HG03520 (cell line): ENCODE measurements around the gene TRIM45.
"Not testable (repeated sequence)": the region's sequence is repeated elsewhere in the genome, so short reads cannot be mapped to it uniquely, and the experiment has no call there.

Experiments
- ATAC-seq: cut with Tn5 transposase; IDR thresholded peaks from one replicate; pipeline ENCODE4 v1.9.1; 2021; ENCODE audit warnings: mild to moderate bottlenecking, moderate library complexity; ENCODE audit not compliant: unreplicated experiment

The TRIM45 gene

DNA sequence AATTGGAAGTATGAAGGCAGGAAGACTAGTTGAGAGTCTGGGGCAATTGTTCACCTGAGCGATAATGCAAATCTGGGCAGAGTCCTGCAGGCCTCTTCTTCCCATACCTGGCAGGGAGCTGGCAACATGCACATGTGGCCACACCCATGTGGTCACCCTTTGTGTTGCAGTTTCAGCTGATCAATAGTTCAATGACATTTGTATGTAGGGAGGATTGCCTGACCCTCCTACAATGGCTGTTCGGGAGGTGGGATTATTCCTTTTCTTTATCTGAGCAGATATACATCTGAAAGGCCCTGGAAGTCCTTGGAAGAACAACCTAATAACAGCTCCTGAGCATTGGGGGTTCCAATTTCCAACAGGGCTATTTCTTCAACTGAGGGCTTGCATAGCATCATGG is 15.2 kb upstream of the TRIM45 start:
- no peak for ATAC-seq

DNA sequence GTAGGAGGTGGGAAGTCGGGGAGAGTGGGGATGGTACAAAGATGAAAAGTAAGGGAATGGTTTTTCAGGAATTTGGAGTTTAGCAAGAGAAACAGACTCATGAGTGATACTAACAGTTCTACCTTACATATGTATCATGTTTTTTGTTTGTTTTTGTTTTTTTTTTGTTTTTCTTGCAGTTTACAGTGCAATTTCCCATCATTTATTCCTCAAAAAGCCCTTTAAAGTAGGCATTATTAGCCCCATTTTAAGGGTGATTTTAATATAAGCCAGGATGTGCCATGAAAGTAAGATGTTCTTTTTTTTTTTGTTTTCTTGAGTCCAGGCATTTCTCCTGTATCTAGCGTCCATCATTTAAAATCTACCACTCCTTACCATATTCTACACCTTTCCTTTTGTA is 13.8 kb upstream of the TRIM45 start:
- no peak for ATAC-seq

DNA sequence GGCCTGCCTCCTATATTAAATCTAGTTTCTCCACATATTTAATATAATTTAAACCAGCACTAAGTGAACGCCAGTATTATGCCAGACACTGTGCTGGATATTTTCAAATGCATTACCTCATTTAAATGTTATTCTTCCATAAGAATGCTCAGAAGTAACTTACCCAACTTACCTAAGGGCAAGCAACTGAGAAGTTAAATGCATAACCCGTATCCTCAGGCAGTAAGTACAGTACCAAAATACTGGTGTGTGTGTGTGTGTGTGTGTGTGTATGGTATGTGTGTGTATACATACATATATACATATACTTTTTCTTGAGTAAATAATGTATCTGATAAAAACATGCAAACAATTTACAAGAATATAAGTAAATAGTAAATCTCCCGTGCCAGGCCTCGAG is 9.0 kb upstream of the TRIM45 start:
- ATAC-seq, result no peak

DNA sequence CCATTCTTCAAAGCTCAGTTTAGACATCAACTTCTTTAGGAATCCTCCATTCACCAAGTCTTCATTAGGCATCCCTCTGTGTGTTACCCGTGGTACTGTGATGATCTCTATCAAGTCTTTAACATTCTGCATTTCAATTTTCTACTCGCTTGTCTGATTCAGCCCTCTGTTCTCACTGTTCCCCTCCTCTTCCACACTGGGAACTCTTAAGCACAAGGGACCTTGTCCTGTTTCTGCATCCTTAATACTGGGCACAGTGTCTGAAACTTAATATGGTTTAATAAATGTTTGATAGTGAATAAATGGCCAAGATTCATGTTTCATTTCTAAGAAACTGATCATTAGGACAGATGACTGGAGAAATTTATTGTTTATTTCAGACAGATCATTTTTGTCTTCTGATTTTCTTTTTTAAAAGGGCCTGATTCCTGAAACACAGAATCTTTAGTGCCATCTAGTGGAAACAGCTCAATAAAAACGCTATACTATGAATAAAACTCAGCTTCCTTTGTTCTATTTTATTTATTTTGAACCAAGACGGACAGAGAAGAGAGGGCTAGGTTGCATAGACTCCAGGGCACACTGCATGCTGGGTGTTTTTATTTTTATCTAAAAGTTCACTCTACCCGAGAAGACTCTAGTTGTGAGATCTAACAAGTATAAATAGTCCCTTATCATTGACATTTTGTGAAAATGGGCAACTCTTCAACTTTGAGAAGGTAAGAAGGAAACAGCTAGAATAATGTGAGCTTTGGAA is 7.0 kb upstream of the TRIM45 start:
- ATAC-seq, result no peak

DNA sequence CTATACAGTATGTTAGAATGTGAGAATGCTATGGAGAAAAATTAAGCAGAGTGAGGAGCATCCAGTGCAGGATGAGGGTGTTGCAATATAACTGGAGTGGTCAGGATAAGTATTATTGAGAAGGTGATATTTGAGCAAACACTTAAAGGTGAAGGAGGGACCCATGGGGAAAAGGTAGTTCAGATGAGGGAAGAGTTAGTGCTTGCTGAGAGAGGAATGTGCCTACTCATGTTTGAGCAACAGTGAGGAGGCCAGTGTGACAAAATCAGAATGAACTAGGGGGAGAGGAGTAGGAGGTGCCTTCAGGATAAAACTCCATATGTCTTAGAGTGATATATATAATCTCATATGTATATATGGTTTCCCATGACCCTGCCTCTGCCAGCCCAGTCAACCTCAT is 6.2 kb upstream of the TRIM45 start:
- no peak for ATAC-seq

DNA sequence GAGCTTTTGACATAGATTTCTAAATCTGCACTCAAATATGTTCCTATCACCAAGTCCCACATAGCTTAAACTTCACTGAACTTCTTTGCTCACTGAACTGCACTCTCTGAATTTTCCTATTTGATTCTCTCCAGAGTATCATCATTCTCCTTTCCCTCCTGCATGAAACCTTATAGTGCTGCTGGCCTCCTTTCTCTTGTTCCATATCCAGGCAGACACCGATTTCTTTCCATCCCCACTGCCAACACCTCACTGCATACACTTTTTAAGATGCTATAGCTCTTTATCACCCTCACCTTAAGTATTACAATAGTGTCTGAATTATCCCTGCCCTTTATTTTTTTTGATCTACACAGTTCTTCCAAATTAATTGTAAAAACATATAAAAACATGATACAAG is 3.1 kb upstream of the TRIM45 start:
- ATAC-seq, result no peak

DNA sequence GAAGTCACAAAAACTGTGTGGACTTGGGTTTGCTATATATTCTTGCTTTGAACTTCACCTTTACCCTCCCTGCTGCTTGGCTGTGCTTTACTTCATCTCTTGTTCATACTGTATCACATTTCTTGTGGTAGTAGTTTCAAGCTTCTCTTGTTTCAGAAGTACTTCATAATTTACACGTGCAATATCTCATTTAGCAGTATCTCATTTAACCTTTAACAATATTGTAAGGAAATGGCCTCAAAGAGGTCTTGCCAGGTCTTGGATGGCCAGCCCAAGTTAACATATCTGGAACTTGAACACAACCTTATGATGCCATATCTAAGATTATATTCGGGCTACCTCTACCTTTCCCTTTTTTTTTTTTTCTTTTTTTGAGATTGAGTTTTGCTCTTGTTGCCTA is 1.7 kb upstream of the TRIM45 start:
- no peak for ATAC-seq

DNA sequence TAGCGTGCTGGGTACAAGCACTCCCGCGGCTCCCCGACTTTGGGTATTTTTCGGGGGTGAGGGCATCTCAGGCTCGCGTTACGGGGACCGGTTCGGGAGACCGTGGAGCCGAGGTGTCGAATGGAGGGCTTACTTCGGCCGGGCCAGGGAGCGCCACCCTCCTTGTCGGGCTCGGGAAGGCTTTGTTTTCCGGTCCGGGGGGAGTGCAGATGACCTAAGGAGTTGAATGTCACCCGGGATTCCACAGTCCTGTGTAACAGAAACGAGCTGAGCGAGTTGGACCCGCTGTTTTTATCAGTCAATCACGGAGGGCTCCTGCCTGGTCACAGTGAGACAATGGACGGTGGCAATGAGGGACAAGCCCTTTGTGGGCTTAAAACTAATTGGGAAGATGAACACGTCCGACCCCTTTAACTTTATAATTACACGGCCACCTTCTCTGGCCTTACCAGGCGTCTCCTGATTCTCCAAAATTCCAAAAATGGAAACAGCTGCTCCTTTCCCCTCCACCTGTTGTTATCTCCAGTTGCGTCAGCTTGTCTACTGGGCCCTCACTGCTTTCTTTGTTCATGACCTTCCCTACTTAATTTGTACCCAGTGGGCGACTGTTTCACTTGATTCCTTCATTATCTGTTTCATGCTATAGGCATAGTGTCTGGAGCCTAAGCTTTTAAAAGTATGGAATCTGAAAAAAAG is 929 bp upstream of the TRIM45 start:
- no peak for ATAC-seq

DNA sequence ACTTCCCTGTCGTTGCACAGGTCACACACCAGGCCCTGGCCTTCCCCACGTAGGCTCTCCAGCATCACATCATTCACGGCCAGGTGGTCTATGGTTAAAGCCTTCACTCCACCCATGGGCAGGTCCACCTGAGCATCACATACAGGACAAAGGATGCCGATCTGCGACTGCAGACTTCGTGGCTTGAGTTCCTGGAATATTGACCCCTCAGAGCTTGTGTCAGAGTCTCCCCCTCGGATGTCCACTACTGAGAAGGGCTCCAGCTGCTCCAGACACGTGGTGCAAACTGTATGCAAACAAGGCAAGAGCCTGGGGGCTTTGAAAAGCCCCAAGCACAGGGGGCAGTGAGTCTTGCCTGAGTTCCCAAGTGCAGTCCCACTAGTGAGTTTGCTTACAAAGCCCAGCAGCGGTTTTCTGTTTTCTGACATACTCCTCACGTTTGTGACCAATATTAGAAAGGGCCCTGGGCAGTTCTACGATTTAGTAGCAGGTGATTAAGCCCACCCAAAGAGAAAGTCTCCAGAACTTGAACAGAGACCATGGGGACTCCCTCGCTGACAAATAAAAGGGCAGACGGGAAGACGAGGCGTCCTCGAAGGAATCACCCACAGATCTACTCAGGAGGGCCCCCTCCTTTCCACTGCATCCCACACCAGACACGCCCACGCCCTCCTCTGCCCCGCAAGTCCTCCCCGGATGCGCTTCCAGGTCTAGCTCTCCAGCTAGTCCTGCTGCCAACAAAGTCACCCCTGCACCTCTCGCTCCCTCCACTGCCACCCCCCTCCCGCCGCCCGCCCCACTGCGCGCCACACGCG is 568 bp downstream of the TRIM45 start:
- ATAC-seq, result no peak

DNA sequence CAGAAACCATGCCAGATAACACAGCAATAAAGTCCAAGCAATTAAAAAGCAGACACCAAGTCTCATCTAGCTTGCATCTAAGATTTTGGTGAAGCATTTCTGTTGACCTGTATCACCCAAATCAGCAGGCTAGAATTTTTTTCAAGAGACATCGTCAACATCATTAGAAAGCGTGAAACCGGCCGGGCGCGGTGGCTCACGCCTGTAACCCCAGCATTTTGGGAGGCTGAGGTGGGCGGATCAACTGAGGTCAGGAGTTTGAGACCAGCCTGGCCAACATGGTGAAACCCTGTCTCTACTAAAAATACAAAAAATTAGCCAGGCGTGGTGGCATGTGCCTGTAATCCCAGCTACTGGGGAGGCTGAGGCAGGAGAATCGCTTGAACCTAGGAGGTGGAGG is 2.4 kb downstream of the TRIM45 start:
- not testable (repeated sequence) for ATAC-seq

DNA sequence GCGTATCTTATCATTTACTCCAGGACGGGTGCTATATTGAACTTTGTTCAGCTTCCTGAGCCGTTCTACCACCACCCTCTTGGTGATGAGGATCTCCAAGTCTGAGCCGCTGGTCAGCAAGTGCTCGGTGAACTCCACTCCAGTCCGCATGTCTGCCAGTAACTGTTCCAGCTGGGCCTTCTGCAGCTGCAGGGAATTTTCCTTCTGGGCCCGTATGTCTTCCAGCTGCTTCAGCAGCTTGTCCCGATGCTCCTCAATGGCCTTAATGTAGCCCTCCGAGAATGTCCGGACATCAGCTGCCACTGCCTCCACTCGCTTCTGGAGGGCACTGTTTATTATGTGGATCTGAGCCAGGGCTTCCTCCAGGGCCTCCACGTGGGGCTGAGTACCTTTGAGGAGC is 3.4 kb downstream of the TRIM45 start:
- ATAC-seq, result no peak

DNA sequence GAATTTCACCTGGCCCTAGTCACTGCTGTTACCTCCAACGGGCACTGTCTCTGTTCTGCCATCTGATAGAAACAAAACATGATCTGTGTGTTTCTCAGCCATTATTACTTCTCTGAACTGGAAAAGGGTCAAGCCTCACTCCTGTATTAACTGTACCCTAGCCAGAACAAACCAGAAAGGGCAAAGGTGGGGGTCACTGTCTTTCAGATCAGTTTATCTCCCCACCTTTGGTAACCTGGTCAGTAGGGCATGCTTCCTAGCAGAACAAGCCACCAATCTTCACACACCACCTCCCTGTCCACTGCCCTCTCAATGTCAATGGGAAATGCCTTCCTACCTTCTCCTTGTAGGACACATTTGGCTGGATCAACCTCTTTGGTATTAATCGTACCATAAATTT is 3.9 kb downstream of the TRIM45 start:
- no peak for ATAC-seq

DNA sequence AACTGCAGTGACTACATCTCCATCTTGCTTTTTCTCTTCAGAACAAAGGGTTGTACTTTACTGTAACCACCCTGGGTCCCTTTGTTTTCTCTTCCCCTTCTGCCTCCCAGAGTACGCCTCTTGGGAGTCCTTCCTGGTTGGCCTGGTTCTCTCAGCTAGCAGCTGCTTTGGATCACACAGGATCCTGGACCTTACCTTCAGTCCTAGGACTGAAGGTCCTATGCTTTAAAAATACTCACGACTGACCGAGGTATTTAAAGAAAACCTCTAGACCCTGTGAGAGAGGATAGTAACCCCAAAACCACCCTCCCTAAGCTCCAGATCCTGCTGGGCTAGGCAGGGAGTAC is 4.8 kb downstream of the TRIM45 start:
- no peak for ATAC-seq

DNA sequence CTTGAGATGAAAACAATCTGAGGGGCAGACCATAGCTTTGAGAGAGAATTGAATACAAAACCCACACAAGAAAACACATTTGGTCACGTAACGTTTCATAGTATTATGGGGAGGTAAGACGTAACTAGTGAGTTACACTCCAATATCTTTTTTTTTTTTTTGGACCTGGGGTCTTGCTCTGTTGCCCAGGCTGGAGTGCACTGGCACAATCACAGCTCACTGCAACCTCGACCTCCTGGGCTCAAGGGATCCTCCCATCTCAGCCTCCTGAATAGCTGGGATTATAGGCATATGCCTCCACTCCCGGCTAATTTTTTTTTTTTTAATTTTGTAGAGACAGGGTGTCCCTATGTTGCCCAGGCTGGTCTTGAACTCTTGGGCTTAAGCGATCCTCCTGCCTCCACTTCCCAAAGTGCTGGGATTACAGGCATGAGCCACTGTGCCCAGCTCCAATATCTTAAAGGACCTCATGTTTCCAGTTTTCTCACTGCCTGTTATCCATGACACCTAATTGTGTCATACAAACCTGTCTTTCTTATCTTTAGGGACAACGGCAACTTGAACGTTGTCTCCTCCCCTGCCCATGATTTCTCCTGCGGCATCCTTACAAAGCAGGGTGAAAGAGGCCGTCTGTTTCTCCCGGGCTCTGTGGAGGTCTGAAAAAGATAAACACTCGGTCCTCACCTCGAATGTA is 5.3 kb downstream of the TRIM45 start:
- no peak for ATAC-seq

DNA sequence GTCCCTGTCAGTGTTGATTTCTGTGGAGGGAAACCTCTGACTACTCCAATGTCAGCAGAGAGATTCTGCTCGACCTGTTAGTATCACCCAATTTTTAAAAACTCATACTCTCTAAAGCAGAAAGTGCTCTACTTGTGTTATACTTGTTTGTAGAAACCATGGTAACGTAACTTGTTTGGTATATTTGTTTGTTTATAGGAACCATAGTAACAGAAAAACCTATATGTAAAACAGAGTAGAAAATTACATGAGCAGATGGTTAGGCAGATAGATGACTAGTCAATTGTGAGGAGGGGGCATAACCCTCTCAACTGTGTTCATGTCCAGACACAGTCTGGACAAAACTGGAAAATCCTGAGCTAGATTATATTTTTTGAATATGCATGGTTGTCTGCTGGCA is 6.7 kb downstream of the TRIM45 start:
- no peak for ATAC-seq

DNA sequence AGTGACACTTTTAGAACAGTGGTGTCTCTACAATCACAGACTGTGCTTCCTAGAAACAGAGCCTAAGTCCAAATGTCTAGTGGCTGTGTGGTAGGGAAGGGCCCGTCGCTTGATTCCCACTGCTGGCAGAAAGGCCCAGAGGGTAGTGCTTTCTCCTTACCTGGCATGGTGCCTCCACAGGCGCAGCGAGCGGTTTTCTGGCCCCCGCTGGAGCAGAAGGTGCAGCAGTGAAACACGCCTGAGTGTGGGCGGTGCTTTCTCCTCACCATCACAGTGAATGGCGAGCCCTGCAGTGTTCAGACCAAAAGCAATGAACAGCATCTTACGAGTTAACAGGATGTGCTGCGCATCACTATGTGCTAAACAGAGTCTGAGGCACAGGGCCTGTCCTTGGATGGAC is 8.3 kb downstream of the TRIM45 start:
- ATAC-seq, result no peak

DNA sequence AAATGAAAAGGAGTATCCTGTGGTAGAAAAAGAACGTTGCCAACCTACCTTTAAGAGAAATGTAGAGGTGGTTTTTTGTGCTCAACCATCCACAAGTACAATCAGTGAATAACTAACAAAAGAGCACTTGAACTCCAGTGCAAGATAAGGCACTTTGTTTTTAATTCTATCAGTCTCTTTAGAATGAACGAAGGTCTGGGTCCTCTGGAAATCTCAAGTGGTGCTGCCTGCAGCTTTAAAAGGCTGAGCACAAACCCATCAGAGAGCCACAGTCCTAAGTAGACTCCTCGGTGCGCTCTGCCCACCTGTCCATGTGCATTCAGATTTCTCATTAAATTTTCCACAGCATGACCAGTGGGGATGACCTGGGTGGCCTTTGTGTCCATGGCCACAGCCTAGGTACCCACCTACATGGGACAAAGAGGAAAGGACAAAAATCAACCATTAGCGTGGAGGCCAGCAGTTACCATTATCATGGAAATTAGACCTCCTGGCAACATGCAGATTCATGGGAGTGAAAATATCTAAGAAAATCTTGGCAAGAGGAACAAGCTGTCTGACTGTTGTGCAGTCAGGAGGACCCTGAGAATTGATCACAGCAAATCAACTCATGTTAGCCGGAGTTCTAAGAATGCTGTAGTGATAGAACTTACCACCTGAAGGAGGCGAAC is 9.4 kb downstream of the TRIM45 start:
- no peak for ATAC-seq

DNA sequence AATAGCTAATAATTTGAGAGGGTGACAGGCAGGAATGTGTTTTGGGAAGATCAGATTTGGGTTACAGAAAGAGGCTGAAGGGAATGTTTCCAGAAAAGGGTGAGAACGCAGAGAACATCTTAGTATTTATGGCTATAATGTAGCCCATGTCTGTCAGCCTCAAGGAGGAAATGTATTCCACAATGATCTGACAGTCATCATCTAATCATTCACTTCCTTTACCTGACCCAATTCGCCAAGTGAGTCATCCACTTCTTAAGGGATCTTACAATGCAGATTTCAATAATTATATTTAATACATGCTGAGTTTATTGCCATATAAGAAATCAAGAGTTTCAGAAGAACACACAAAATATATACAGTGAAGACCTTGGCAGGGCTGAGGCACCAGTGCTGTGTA is 10.8 kb downstream of the TRIM45 start:
- no peak for ATAC-seq

DNA sequence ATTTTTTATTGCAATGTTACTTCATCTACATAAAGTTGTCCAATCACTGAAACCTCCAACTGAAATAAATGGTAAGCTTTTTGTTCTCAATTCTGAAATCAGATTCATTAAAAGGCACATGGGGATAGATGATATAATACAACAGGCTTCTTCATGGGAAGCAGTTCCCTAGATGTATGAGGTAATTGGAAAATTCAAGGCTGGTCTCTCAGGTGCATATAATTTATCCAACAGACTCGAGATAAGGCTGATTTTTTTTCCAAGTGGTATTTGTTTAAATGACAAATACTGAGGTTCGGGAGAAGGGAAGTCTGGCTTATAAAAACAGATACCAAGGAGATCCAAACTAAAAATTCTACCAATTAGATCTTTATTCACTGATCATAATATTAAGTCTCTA is 14.2 kb downstream of the TRIM45 start:
- ATAC-seq, result no peak

DNA sequence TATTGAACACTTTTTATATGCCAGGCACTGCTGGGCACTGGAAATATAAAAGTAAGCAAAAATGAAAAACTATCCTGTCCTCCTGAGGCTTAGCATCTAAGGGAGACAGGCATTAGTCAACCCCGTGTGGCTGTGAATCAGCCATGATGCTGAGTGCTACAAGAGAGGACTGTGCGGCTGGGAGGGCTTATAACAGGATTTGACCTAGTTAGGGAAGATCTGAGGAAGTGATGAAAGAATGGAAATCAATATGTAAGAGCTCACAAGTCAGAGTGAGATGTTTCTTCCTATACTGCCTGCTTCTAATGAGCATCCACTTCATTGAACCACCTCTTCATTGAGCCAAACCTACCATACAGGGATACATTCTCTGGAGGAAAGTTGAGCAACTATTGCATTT is 15.1 kb downstream of the TRIM45 start:
- no peak for ATAC-seq

DNA sequence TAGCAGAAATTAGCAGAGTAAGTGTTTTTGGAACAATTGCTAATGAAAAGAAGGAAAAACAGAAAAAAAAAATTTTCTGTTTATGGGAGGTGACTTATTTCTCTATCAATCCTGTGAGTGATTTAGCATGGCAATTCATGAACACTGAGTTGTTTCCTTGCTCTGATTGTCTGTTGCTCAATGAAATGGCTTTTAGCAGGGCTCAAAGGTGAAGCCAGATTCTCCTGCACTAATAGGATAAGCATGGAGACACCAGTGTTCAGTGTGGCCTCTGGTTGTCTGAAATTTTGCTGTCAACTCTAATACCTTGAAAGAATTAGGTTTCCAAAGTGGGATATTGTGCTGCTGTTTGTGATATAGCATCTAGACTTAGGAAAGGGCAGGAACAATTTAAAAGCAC is 15.8 kb downstream of the TRIM45 start:
- no peak for ATAC-seq
